ENCODE measurements around the gene GABRP. TPM values are rescaled to one million over a fixed set of nuclear protein-coding genes. Genes with fewer than 3 reads are reported as not detected.
"Not testable (repeated sequence)": the region's sequence is repeated elsewhere in the genome, so short reads cannot be mapped to it uniquely, and the experiment has no call there.

The GABRP gene
- total RNA-seq, 1 donor = not detected

DNA sequence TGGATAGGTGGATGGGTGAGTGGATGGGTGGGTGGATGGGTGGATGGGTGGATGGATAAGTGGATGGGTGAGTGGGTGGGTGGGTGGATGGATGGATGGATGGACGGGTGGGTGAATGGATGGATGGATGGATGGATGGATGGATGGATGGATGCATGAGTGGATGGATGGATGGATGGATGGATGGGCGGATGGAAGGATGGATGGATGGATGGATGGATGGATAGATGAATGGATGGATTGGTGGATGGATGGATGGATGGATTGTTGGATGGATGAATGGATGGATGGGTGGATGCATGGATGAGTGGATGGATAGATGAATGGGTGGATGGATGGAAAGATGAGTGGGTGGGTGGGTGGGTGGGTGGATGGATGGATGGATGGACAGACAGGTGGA lies 29.0 kb upstream of the GABRP start:
- DNase-seq (ENCODE audit: low read depth in 2 of 3, low spot score in 2 of 3) = not testable (repeated sequence)

DNA sequence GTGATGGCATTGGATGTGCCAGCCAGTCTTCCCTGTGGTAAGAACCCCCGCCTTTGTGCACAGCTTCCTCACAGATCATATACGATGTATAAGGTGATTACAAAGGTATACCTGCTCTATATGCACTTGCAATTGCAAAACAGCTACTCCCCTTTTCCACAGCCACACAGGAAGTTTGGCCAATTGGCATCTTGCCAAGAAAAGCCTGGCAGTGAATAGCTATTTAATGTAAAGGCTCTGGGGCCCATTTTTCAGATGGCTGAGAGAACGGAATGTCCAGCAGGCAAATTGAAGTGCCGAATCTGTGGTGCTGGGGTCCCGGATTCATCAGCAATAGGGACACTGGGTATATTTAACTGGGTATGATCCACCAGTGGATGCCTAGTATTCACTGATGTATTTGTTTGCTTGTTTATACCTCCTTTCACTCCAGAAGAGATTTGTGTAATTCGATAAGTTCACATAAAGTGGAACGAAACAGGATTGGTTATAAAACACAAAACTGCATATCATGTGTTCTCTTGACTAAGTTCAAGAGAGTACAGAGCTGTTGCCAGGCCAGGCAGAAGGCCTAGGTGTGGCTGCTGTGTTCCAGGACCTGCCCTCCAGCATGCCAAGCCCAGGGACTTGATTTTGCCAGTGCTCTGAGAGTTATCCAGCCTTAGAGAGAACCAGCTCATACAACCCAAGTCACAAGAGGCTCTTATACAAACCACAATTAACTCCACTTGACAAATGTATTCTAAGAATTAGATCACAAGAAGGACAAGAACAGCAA lies 27.7 kb upstream of the GABRP start:
- DNase-seq (ENCODE audit: low read depth in 2 of 3, low spot score in 2 of 3) = no peak

DNA sequence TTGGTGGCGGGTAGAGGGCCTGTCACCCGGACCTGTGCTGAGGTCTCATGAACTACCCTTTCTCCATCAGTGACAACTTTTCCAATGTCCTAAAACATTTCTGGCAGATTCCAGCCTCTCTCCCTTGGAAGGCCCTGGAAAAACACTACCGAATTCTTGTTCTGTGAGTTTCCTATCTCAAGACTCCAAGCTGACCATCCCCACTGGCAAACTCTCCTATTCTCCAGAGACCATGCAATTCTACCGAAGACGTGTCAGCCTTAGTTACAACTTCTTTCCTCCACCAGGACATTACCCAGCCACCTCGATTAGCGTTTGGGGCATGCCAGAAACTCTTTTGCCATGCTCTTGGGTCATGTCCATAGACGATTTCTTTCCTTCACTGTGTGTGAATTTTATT lies 26.8 kb upstream of the GABRP start:
- DNase-seq (ENCODE audit: low read depth in 2 of 3, low spot score in 2 of 3) = no peak

- no peak for DNase-seq (ENCODE audit: low read depth in 2 of 3, low spot score in 2 of 3)
Observed at GRCh38 chr5:170757182-170757601, 26.3 kb upstream of the GABRP start.

DNA sequence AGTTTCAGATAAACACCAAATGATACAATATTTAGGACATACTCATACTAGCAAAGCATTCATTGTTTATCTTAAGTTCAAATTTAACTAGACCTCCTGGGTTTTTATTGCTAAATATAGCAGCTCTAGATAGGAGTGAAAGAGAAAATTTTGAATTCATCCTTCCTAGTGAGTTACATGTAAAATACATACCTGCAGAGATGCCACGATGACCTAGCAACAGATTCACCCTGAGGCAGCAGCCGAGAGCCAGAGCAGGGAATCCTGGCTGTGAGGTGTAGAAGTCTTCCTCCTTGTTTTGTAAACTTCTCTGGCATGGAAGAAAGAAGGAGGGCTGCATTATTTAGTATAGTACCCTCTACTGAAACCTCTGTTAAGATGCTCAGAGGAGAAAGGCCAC lies 25.9 kb upstream of the GABRP start:
- DNase-seq (ENCODE audit: low read depth in 2 of 3, low spot score in 2 of 3) = no peak

DNA sequence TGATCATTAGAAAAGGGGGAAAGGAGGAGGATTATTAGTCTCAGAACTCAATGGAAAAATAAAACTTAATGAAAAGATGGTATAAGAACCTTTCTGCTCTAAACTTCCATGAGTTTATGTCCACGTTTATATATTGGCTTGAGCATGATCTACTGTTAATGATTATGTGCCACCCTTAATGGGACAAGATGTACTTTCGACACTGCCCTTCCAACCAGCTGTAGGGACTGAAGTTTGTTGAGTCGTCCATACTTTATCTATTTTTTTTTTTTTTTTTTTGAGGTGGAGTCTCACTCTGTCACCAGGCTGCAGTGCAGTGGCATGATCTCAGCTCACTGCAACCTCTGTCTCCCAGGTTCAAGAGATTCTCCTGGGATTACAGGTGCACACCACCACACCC lies 25.0 kb upstream of the GABRP start:
- no peak for DNase-seq (ENCODE audit: low read depth in 2 of 3, low spot score in 2 of 3)

DNA sequence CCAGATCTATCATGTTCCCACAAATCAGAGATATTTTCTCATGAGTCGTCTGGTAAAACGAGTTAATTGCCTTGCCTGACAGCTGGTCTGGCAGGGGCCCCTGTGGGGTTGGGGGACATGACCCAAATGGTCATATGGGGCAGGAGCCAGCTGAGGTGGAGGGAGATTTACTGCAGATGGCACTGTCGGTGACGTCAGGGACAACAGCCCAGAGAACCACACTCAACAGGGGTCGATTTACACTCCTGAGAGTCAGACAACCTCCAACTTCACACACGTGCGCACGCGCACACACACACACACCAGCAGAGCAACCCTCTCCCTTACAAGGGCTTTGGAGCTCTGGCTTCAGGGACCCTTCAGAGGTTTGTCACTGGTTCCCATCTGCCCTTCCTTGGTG lies 23.4 kb upstream of the GABRP start:
- DNase-seq (ENCODE audit: low read depth in 2 of 3, low spot score in 2 of 3) = no peak

GRCh38 chr5:170761048-170761707 lies 22.3 kb upstream of the GABRP start:
- DNase-seq (ENCODE audit: low read depth in 2 of 3, low spot score in 2 of 3) = no peak

- no peak for DNase-seq (ENCODE audit: low read depth in 2 of 3, low spot score in 2 of 3)
Observed at GRCh38 chr5:170761708-170762066, 21.8 kb upstream of the GABRP start.

DNA sequence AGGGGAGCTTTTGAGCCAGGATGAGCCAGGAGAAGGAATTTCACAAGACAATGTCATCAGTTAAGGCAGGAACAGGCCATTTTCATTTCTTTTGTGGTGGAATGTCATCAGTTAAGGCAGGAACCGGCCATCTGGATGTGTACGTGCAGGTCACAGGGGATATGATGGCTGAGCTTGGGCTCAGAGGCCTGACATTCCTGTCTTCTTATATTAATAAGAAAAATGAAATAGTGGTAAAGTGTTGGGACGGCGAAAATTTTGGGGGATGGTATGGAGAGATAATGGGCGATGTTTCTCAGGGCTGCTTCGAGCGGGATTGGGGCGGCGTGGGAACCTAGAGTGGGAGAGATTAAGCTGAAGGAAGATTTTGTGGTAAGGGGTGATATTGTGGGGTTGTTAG lies 21.2 kb upstream of the GABRP start:
- not testable (repeated sequence) for DNase-seq (ENCODE audit: low read depth in 2 of 3, low spot score in 2 of 3)

DNA sequence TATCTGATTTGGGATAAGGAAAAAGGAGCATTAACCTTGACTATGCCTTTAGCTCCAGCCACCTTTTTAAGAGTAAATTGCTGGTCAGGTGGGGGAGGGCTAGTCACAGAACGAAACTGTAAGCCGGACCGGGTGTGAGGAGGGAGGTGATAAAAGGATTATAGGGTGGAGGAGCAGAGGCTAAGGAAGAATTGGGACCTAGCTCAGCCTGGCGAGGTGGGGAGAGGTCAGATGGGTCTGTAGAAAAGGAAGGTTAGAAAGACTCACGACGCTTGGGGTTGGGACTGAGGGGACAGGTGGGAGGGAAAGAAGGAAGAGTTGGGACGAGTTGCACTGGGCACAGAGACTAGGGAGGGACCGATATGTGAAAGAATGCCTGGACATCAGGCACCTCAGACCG lies 17.7 kb upstream of the GABRP start:
- DNase-seq (ENCODE audit: low read depth in 2 of 3, low spot score in 2 of 3) = not testable (repeated sequence)

DNA sequence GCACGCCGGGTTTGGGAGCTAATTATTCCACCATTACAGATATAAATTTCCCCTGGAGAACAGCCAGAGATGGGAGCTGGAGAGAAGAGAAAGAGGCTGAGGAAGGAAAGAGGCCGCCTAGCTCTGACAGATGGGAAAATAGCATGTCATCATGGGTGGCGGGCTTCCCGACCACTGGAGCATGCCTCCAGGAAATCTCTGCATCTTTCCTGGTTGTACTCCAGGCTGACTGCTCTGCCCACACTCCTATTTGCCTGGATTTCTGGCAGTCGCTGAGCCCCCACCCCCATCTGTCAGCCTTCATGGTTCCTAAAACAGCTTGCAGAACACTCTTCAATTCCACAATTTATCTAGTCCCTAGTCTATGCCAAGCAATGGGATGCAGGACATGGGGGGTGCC lies 14.3 kb upstream of the GABRP start:
- DNase-seq (ENCODE audit: low read depth in 2 of 3, low spot score in 2 of 3) = no peak

- no peak for DNase-seq (ENCODE audit: low read depth in 2 of 3, low spot score in 2 of 3)
Observed at GRCh38 chr5:170769898-170770416, 13.6 kb upstream of the GABRP start.

DNA sequence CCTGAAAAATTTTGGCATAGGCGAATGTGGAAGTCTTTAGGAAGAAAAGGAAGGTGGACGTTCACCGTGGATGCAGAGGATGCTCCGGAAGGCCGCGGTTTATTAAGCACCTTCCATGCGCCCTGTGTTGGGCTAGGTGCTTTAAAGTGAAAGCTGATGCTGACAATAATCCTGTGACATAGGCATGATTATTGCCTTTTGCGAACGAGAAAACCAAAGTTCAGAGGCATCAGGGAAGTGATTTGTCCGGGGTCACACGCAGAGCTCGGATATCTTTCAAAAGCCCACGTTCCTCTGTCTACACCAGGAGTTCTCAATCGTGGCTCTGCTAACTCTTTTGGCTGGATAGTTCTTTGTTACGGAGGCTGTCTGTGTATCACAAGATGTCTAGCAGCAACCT lies 12.0 kb upstream of the GABRP start:
- DNase-seq (ENCODE audit: low read depth in 2 of 3, low spot score in 2 of 3) = no peak

DNA sequence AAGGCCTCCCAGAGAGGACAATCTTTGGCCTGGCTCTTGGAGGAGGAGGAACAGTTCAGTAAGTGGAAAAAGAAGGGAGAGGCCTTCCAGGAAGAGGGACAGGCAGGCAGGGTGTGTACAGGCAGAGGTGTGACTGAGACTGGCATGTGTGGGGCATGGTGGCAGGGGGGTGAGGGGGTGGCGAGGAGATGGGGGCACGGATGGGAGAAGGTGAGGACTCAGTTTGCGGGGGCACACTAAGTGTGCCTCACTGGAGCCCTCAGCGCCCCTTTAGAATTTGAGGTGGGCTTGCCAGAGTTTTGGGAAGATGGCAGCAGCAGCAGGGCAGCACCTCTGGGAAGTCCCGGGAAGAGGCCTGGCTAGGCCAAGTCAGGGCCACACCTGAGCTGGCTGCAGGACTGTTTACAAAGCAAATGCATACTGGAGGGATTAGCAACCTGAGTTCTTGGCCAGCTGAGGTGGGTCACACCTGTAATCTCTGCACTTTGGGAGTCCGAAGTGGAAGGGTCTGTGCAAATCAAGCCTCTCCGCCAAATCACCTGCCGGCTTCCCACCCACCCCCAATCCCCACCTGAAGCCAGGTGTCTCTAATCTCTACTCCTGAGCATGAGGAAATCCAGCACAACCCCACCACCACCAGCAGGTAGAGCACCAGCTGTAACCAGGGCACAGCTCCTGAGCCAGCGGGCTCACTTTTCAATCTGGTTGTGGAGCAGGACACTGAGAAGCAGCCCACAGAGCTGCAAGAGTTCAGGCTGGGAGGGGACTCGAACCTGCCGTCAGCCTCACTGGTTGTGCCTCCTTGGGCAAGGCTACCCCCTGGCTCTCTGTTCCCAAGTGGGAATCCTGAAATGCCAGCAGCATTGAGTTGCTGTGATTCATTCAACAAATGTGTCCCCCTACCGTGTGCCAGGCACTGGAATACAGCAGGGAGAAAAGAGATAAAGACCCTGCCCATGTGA lies 10.2 kb upstream of the GABRP start:
- no peak for DNase-seq (ENCODE audit: low read depth in 2 of 3, low spot score in 2 of 3)

DNA sequence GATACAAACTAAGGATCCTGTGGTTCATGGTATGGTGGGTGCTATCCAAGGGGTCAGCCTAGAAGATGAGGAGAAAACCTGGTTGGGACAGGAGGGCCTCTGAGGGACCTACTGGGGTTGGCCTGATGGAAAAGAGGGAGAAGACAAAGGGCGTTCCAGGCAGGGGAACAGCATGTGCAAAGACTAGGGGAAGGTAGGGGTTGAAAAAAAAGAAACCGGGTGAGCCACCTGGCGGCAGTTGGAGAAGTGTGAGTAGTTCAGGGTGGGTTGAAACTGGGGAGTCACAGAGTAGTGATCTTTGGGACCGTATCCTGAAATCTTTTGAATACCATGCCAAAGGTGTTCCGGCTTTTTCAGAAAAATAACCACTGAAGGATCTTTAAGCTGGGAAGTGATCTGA lies 8.7 kb upstream of the GABRP start:
- no peak for DNase-seq (ENCODE audit: low read depth in 2 of 3, low spot score in 2 of 3)

GRCh38 chr5:170781946-170782345 lies 1.6 kb upstream of the GABRP start:
- no peak for DNase-seq (ENCODE audit: low read depth in 2 of 3, low spot score in 2 of 3)

- DNase-seq (ENCODE audit: low read depth in 2 of 3, low spot score in 2 of 3) = no peak
Observed at GRCh38 chr5:170782438-170782837, 1.1 kb upstream of the GABRP start.

- no peak for DNase-seq (ENCODE audit: low read depth in 2 of 3, low spot score in 2 of 3)
Observed at GRCh38 chr5:170785416-170785815, 1.9 kb downstream of the GABRP start.

GRCh38 chr5:170787216-170787615 lies 3.7 kb downstream of the GABRP start:
- no peak for DNase-seq (ENCODE audit: low read depth in 2 of 3, low spot score in 2 of 3)

DNA sequence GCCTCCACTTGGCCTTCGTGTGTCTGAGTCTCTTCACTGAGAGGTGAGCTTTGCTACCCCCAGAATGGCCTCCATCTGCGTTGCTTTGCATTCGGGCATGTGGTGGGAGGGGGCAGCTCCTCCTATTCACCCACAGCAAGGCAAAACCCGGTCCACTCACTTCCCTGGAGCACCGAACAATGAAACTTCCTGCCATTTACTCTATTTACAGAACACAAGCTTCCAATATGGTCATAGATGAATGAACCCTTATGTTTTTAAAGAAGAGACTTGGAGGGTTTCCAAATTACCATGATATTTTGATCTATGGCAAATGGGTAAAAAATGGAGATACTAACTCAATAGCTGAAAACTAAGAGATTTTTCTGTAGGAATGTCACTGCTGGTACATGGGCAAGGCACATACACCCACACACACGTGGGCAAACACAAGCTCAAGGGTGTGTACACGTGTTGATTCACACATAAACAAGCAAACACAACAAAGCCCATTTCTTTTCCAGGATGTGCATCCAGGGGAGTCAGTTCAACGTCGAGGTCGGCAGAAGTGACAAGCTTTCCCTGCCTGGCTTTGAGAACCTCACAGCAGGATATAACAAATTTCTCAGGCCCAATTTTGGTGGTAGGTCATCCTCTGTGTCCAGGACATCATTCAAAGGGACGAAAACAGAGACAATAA lies 5.2 kb downstream of the GABRP start:
- no peak for DNase-seq (ENCODE audit: low read depth in 2 of 3, low spot score in 2 of 3)
